ENCODE data around the gene TRMO. TPM values are rescaled to one million over a fixed set of nuclear protein-coding genes. Genes with fewer than 3 reads are reported as not detected.

The TRMO gene
- total RNA-seq, 1 donor from 2014 or later = 8.5 TPM

DNA sequence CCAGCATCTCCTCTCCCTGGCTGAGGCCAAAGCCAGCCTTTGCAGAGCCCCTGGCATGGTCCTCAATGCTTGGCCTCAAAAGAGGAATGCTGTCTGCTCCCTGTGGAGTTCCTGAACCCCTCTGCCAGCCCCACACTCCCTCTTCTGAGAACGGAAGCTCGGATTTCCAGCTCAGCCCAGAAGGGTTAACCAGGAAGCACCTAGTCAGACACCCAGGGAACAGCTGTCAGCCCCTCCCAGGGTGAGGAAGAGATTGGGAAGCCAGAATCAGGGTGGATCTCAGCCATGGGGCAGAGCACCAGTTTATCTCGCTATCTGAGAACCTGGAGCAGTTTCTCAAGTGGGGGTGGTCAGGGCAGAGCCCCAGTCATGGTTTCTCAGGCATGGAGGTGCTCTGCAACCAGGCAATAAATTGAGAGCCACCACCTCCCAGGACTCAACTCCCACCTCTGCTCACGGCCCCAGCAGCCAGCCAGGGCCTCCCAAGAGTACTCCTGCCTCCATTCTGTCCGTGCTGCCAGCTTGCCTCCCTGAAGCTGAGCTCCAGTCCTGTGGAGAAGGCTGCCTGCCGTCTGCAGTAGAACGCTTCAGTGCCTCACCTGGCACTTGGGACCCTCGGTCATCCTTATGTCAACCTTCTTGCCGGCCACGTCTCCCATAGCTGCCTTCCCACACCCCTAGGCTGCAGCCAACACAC, 61.7 kb downstream of the TRMO start:
- peaks cover 6% of the 10 kb centered on the region for H3K4me1 Mint-ChIP-seq (ENCODE audit: low read depth, unreplicated experiment)

DNA sequence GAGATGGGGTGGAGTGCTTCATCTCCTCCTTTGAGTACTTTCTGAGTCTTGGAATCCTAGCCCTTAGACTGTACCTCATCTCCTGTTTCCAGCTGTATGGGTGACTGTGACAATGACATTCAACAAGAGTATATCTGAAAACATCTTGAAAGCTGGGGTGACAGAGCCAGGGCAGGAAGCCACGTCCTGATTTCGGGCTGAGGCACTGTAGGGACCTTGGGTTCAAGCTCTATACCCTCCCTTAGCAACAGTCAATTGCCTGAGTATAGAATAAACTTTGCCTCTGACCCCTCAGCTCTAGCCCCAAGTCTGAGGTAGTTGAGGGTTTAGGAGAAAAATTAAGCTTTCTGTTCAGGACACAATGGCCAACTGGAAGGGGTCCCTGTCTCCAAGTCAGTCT, 63.0 kb downstream of the TRMO start:
- Mint-ChIP-seq H3K27ac (ENCODE audit: unreplicated experiment) (no peak overlapping the region), H3K27me3 (ENCODE audit: low read depth, unreplicated experiment) (peaks cover 78% of the 10 kb centered on the region), H3K36me3 (ENCODE audit: low read depth, unreplicated experiment) (no peaks in the 10 kb centered on the region), H3K4me1 (ENCODE audit: low read depth, unreplicated experiment) (peaks cover 6% of the 10 kb centered on the region), H3K9me3 (ENCODE audit: unreplicated experiment) (peaks cover 18% of the 10 kb centered on the region), H3K4me3 (ENCODE audit: unreplicated experiment) (no peak overlapping the region)
- TF ChIP-seq, protein P1, sequence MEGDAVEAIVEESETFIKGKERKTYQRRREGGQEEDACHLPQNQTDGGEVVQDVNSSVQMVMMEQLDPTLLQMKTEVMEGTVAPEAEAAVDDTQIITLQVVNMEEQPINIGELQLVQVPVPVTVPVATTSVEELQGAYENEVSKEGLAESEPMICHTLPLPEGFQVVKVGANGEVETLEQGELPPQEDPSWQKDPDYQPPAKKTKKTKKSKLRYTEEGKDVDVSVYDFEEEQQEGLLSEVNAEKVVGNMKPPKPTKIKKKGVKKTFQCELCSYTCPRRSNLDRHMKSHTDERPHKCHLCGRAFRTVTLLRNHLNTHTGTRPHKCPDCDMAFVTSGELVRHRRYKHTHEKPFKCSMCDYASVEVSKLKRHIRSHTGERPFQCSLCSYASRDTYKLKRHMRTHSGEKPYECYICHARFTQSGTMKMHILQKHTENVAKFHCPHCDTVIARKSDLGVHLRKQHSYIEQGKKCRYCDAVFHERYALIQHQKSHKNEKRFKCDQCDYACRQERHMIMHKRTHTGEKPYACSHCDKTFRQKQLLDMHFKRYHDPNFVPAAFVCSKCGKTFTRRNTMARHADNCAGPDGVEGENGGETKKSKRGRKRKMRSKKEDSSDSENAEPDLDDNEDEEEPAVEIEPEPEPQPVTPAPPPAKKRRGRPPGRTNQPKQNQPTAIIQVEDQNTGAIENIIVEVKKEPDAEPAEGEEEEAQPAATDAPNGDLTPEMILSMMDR (IDR thresholded peaks at IDR 0.05; ENCODE audit: insufficient read depth, low read depth, low read length) = no peak
- no peak for TF ChIP-seq EZH2 (IDR thresholded peaks at IDR 0.05; ENCODE audit: insufficient read depth, low read length)
- no peak overlapping the region for H3K9ac ChIP-seq (ENCODE audit: low read length)
- no peaks in the 10 kb centered on the region for H3K79me2 ChIP-seq (ENCODE audit: insufficient read depth, low read length)
- DNase-seq (ENCODE audit: low read depth) (no peak), FAIRE-seq (no peak)
- H4K20me1 ChIP-seq (ENCODE audit: insufficient read depth, low read length) = peaks cover 10% of the 10 kb centered on the region
- no peak overlapping the region for H3K27ac ChIP-seq (ENCODE audit: low read depth, low read length)
- peaks cover 82% of the 10 kb centered on the region for H3K27me3 ChIP-seq (ENCODE audit: insufficient read depth, low read length)
- peaks cover 7% of the 10 kb centered on the region for H3K9me3 ChIP-seq (ENCODE audit: insufficient read depth, low read depth, low read length)
- peaks cover 4% of the 10 kb centered on the region for H3K4me1 ChIP-seq (ENCODE audit: insufficient read depth, low read length)
- H3K36me3 ChIP-seq (ENCODE audit: insufficient read depth, low read length) = no peaks in the 10 kb centered on the region
- H2AFZ ChIP-seq (ENCODE audit: low read depth, low read length) = no peak overlapping the region
- no peak overlapping the region for H3K4me3 ChIP-seq (ENCODE audit: insufficient read depth, low read depth, low read length)
- no peak overlapping the region for H3K4me2 ChIP-seq (ENCODE audit: low read length)

More for the DNA sequence above, 61.7 kb downstream of the TRMO start:
- H3K36me3 ChIP-seq (ENCODE audit: insufficient read depth, low read length) = no peaks in the 10 kb centered on the region
- FAIRE-seq (no peak), DNase-seq (ENCODE audit: low read depth) (no peak)
- no peaks in the 10 kb centered on the region for H3K79me2 ChIP-seq (ENCODE audit: insufficient read depth, low read length)
- Mint-ChIP-seq H3K27me3 (ENCODE audit: low read depth, unreplicated experiment) (peaks cover 70% of the 10 kb centered on the region), H3K36me3 (ENCODE audit: low read depth, unreplicated experiment) (no peaks in the 10 kb centered on the region), H3K4me3 (ENCODE audit: unreplicated experiment) (no peak overlapping the region), H3K9me3 (ENCODE audit: unreplicated experiment) (peaks cover 19% of the 10 kb centered on the region), H3K27ac (ENCODE audit: unreplicated experiment) (no peak overlapping the region)
- peaks cover 8% of the 10 kb centered on the region for H4K20me1 ChIP-seq (ENCODE audit: insufficient read depth, low read length)
- peaks cover 70% of the 10 kb centered on the region for H3K27me3 ChIP-seq (ENCODE audit: insufficient read depth, low read length)
- H3K4me2 ChIP-seq (ENCODE audit: low read length) = no peak overlapping the region
- peaks cover 4% of the 10 kb centered on the region for H3K4me1 ChIP-seq (ENCODE audit: insufficient read depth, low read length)
- H3K9me3 ChIP-seq (ENCODE audit: insufficient read depth, low read depth, low read length) = peaks cover 6% of the 10 kb centered on the region
- H3K9ac ChIP-seq (ENCODE audit: low read length) = no peak overlapping the region
- H3K4me3 ChIP-seq (ENCODE audit: insufficient read depth, low read depth, low read length) = no peak overlapping the region
- no peak overlapping the region for H2AFZ ChIP-seq (ENCODE audit: low read depth, low read length)
- no peak for TF ChIP-seq EZH2 (IDR thresholded peaks at IDR 0.05; ENCODE audit: insufficient read depth, low read length)
- TF ChIP-seq, protein P1 (IDR thresholded peaks at IDR 0.05; ENCODE audit: insufficient read depth, low read depth, low read length) = no peak
- H3K27ac ChIP-seq (ENCODE audit: low read depth, low read length) = no peak overlapping the region

DNA sequence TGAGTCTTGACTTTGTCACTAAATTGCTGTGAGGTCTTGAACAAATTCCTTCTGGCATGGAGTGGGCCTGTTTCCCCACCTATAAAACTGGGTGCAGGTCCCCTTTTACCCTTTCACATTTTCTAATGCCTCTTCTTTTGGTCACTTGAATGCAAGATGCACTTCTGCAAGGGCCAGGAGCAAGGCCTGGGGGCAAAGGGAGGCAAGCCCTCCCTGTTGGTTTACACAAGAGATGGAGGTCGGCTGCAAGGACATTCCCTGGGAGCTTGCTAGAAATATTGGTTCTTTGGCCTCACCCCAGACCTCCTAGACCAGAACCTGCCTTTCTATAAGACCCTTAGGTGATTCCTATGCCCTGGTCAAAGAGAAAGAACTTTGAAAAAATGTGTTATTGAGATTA, 63.5 kb downstream of the TRMO start:
- Histone ChIP-seq H2AFZ (ENCODE audit: low read depth, low read length) (no peak overlapping the region), H4K20me1 (ENCODE audit: insufficient read depth, low read length) (peaks cover 10% of the 10 kb centered on the region), H3K9ac (ENCODE audit: low read length) (no peak overlapping the region), H3K27me3 (ENCODE audit: insufficient read depth, low read length) (peaks cover 85% of the 10 kb centered on the region), H3K27ac (ENCODE audit: low read depth, low read length) (no peak overlapping the region), H3K4me3 (ENCODE audit: insufficient read depth, low read depth, low read length) (no peak overlapping the region), H3K9me3 (ENCODE audit: insufficient read depth, low read depth, low read length) (peaks cover 7% of the 10 kb centered on the region), H3K36me3 (ENCODE audit: insufficient read depth, low read length) (no peaks in the 10 kb centered on the region), H3K4me2 (ENCODE audit: low read length) (no peak overlapping the region), H3K4me1 (ENCODE audit: insufficient read depth, low read length) (peaks cover 4% of the 10 kb centered on the region), H3K79me2 (ENCODE audit: insufficient read depth, low read length) (no peaks in the 10 kb centered on the region)
- TF ChIP-seq EZH2 (IDR thresholded peaks at IDR 0.05; ENCODE audit: insufficient read depth, low read length) = no peak
- TF ChIP-seq, protein P1 (IDR thresholded peaks at IDR 0.05; ENCODE audit: insufficient read depth, low read depth, low read length) = no peak
- no peak for FAIRE-seq
- H3K4me3 Mint-ChIP-seq (ENCODE audit: unreplicated experiment) = no peak overlapping the region
- H3K9me3 Mint-ChIP-seq (ENCODE audit: unreplicated experiment) = peaks cover 18% of the 10 kb centered on the region
- no peak for DNase-seq (ENCODE audit: low read depth)
- no peak overlapping the region for H3K27ac Mint-ChIP-seq (ENCODE audit: unreplicated experiment)
- no peaks in the 10 kb centered on the region for H3K36me3 Mint-ChIP-seq (ENCODE audit: low read depth, unreplicated experiment)
- H3K27me3 Mint-ChIP-seq (ENCODE audit: low read depth, unreplicated experiment) = peaks cover 81% of the 10 kb centered on the region
- H3K4me1 Mint-ChIP-seq (ENCODE audit: low read depth, unreplicated experiment) = peaks cover 6% of the 10 kb centered on the region

All from astrocyte (in vitro differentiated cells and primary cell).